ENCODE measurements around the gene KIF20B.
"Not testable (repeated sequence)": the region's sequence is repeated elsewhere in the genome, so short reads cannot be mapped to it uniquely, and the experiment has no call there.

The KIF20B gene

DNA sequence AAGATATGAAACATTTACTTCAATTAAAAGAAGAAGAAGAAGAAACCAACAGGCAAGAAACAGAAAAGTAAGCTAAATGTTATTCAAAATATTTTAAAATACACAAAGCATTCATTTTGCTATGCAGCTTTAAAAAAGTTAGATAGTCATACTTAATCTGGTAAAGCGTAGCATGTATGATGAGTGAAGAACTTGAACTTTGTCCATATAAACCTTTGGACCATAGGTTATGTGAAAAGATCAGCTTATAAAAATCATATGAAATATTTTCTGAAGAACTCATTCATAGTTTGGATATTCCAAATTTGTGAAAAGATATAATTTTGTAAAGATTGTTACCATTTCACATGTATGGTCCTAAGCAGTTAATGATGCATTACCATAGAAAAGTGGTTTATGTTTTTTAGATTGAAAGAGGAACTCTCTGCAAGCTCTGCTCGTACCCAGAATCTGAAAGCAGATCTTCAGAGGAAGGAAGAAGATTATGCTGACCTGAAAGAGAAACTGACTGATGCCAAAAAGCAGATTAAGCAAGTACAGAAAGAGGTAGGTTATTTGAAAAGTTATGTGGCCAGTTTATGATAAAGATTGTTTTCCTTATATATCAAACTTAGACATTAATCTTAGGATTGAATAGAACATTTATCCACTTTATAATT lies 37.3 kb downstream of the KIF20B start:
- DNase-seq (ENCODE audit: low spot score), result peak; percentile 52

DNA sequence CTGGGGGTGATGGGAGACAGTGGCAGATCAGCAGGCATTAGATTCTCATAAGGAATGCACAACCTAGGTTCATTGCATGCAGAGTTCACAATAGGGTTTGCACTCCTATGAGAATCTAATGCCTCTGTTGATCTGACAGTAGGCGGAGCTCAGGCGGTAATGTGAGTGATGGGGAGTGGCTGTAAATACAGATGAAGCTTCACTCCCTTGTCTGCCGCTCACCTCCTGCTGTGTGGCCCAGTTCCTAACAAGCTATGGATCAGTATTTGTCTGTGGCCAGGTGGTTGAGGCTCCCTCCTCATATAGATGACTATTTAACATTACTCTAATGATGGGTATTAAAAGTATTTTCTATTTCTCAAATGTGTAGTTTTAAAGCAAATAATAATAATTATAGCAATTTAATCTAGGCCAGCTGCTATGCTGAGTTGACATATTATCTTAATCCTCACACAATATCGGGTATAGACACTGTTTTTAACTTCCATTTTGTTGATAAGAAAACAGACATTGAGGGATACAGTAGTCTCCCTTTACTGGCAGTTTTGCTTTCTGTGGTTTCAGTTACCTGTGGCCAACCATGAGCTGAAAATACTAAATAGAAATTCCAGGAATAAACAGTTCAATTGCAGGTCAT lies 39.9 kb downstream of the KIF20B start:
- TF ChIP-seq, protein P1, sequence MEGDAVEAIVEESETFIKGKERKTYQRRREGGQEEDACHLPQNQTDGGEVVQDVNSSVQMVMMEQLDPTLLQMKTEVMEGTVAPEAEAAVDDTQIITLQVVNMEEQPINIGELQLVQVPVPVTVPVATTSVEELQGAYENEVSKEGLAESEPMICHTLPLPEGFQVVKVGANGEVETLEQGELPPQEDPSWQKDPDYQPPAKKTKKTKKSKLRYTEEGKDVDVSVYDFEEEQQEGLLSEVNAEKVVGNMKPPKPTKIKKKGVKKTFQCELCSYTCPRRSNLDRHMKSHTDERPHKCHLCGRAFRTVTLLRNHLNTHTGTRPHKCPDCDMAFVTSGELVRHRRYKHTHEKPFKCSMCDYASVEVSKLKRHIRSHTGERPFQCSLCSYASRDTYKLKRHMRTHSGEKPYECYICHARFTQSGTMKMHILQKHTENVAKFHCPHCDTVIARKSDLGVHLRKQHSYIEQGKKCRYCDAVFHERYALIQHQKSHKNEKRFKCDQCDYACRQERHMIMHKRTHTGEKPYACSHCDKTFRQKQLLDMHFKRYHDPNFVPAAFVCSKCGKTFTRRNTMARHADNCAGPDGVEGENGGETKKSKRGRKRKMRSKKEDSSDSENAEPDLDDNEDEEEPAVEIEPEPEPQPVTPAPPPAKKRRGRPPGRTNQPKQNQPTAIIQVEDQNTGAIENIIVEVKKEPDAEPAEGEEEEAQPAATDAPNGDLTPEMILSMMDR (IDR thresholded peaks at IDR 0.05; ENCODE audit: extremely low read depth, missing control alignments), result no peak
- no peak for DNase-seq (ENCODE audit: low spot score)

More for the DNA sequence above, 37.3 kb downstream of the KIF20B start:
- TF ChIP-seq, protein P1 (IDR thresholded peaks at IDR 0.05; ENCODE audit: extremely low read depth, missing control alignments), result no peak

DNA sequence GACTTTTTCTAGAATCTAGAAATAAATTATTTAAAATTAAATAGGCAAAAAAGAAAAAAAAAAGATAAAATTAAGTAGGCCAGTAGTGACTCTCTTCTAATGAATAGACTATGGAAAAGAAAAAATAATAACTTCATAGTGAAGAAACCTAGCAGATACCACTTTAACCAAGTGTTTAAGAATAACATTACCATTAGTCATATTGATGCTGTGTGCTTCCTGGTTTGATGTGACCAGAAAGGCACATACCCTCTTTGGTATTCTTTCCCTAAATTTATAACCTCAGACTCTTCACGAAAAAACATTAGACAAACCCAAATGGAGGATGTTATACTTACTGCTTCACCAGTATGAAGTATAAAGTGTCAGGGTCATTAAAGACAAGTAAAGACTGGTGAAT lies 42.6 kb downstream of the KIF20B start:
- DNase-seq (ENCODE audit: low spot score), result no peak
- TF ChIP-seq, protein P1 (IDR thresholded peaks at IDR 0.05; ENCODE audit: extremely low read depth, missing control alignments), result no peak

DNA sequence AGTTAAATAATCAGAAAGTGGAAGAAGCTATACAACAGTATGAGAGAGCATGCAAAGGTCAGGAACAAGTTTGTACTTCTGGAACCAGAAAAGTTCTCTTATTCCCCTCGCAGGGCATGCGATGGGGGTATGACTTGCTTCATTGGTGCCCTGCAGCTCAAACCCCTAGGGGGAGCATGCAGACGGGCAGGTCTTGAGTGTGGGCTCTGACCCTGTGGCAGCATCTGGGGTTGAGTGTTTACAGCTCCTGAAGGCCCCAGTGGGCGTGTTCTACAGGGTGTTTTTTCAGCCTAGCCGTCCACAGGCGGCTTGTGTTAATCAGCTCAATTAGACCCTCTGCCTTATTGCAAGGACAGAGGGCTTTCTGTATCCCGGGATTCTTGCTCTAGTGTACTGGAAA lies 44.5 kb downstream of the KIF20B start:
- TF ChIP-seq, protein P1 (IDR thresholded peaks at IDR 0.05; ENCODE audit: extremely low read depth, missing control alignments), result no peak
- no peak for DNase-seq (ENCODE audit: low spot score)

DNA sequence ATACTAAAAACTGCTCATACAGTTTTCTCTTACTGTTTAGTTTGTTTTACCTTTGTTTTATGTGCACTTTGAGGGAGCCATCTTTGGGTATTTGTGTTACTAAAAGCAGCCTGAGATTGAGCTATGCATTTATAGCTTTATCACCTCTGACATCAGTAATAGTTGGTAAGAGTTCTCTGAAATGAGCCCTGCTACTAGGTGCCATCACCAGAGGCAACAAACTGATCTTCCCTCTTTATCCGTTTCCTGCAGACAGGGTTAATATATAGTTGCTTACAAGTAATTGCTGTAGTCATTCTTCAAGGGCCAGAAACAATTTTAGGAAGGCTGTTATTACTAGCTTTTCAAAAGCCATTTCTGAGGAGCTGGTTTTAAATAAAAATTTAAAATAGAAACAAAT lies 49.1 kb downstream of the KIF20B start:
- no peak for DNase-seq (ENCODE audit: low spot score)
- TF ChIP-seq, protein P1 (IDR thresholded peaks at IDR 0.05; ENCODE audit: extremely low read depth, missing control alignments), result no peak

DNA sequence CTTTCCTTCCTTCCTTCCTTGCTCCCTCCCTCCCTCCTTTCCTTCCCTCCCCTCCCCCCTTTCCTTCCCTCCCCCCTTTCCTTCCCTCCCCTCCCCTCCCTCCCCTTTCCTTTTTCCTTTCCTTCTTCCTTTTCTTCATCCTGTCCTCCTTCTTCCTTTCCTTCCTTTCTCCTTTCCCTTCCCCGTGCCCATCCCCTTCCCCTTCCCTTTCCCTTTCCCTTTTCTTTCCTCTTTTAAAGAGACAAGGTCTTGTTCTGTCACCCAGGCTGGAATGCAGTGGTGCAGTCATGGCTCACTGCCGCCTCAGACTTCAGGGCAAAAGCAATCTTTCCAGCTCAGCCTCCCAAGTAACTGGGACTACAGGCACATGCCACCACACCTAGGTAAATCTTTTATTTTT lies 54.0 kb downstream of the KIF20B start:
- TF ChIP-seq, protein P1 (IDR thresholded peaks at IDR 0.05; ENCODE audit: extremely low read depth, missing control alignments), result no peak

DNA sequence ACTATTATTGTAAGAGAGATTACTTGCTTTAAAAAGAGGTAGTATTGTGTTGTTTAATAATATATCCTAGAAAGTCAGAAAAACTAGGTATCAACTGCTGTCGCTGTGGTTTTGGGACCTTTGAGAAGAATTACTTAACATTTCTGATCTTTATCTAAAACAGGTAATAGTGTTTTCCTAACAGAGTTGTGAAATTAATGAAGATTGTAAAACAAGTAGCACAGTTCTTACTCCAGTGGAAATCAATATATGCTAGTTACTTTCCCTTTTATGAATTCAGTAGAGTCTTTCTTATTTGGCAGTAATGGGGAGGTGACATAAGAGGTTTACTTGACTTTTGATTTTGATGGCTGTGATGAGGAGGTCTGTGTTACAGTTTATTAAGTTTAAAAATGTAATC lies 58.1 kb downstream of the KIF20B start:
- no peak for DNase-seq (ENCODE audit: low spot score)
- TF ChIP-seq, protein P1 (IDR thresholded peaks at IDR 0.05; ENCODE audit: extremely low read depth, missing control alignments), result no peak

More for the DNA sequence above, 54.0 kb downstream of the KIF20B start:
- no peak for DNase-seq (ENCODE audit: low spot score)

DNA sequence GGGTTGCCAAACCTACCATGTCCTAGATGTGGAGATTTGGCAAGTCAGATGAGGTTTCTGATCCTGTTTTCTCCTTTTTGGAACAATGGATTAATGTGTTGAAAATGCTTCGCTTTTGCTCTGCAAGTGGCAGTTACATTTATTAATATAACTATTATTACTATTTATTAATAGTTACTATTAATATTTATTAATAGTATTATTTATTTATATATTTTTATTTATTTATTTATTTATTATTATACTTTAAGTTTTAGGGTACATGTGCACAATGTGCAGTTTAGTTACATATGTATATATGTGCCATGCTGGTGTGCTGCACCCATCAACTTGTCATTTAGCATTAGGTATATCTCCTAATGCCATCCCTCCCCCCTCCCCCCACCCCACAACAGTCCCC lies 62.3 kb downstream of the KIF20B start:
- DNase-seq (ENCODE audit: low spot score), result not testable (repeated sequence)

Measured in GM20000 (cell line).